ENCODE results near the gene CSGALNACT2.

DNA sequence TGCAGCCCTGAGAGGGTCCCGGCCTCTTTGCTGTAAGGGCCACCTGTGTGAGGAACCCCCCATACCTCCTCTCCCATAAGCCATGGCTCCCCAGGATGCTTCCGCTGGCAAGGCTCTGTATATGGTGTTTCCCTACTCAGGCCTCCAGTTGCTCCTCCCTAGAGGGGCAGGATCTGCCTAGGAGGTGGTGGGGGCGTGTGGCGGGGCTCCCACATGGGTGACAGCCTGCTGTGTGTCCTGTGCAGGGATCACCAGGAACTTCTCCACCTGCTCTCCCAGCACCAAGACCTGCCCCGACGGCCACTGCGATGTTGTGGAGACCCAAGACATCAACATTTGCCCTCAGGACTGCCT, 25.7 kb upstream of the CSGALNACT2 start:
- TF ChIP-seq, protein P1, sequence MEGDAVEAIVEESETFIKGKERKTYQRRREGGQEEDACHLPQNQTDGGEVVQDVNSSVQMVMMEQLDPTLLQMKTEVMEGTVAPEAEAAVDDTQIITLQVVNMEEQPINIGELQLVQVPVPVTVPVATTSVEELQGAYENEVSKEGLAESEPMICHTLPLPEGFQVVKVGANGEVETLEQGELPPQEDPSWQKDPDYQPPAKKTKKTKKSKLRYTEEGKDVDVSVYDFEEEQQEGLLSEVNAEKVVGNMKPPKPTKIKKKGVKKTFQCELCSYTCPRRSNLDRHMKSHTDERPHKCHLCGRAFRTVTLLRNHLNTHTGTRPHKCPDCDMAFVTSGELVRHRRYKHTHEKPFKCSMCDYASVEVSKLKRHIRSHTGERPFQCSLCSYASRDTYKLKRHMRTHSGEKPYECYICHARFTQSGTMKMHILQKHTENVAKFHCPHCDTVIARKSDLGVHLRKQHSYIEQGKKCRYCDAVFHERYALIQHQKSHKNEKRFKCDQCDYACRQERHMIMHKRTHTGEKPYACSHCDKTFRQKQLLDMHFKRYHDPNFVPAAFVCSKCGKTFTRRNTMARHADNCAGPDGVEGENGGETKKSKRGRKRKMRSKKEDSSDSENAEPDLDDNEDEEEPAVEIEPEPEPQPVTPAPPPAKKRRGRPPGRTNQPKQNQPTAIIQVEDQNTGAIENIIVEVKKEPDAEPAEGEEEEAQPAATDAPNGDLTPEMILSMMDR (IDR thresholded peaks at IDR 0.05; ENCODE audit: low read depth, low read length) = no peak
- no peak for TF ChIP-seq EZH2phosphoT487 (IDR thresholded peaks at IDR 0.05; ENCODE audit: low read depth)

All from OCI-LY3 (cell line).